Measurements from ENCODE around the gene EDDM3A. TPM values are rescaled to one million over a fixed set of nuclear protein-coding genes. Genes with fewer than 3 reads are reported as not detected.
"Not testable (repeated sequence)": the region's sequence is repeated elsewhere in the genome, so short reads cannot be mapped to it uniquely, and the experiment has no call there.

Gene EDDM3A
- total and polyA plus RNA-seq, 2 experiments from 2014 or later, result not detected

DNA sequence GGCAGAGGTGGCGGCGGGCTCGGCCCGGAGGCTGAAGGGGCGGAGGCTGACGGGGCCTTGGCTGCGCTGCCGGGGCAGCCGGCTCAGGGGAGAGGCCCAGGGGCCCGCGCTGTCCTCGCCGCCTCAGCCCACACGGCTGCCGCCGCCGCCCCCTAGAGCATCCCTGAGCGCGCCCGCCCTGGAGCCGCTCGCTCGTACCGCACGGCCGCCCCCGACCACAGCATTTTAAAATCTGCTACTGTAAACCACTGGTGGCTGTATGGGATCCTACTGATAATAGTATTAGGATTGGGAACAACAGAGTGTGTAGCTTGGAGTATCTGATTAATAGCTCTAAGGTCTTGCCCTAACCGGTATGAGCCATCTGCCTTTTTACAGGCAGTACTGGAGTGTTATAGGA lies 22.2 kb upstream of the EDDM3A start:
- in situ Hi-C loops (cut with MboI), result no loop called here
- peaks cover 8% of the 10 kb centered on the region for H3K27me3 ChIP-seq (replicated peaks; ENCODE audit: insufficient read depth)
- no peaks in the 10 kb centered on the region for H4K20me1 ChIP-seq (ENCODE audit: insufficient read depth)
- TF ChIP-seq EZH2phosphoT487 (IDR thresholded peaks at IDR 0.05; ENCODE audit: insufficient read depth, low read depth) (no peak), EZH2 (IDR thresholded peaks at IDR 0.05; ENCODE audit: insufficient read depth, poor library complexity, severe bottlenecking) (no peak)
- no peaks in the 10 kb centered on the region for H3K9me2 ChIP-seq (ENCODE audit: insufficient read depth)
- H3K9me3 ChIP-seq (ENCODE audit: low read depth), result no peaks in the 10 kb centered on the region
- 13 to 14% methylated on average over 14 to 17 of the region's 28 CpGs for WGBS, 2 experiments (ENCODE audit: low coverage in 1 of 2, low lambda C conversion rate in 2 of 2, missing lambda C conversion rate in 2 of 2)
- H2AFZ ChIP-seq, result no peak overlapping the region
- DNase-seq, result no peak
- H3K4me2 ChIP-seq (ENCODE audit: unreplicated experiment), result no peak overlapping the region
- H3K9ac ChIP-seq, result no peak overlapping the region
- no peaks in the 10 kb centered on the region for H3K4me1 ChIP-seq (ENCODE audit: insufficient read depth)
- no peak overlapping the region for H3K27ac ChIP-seq
- H3K36me3 ChIP-seq (ENCODE audit: low read depth), result no peaks in the 10 kb centered on the region
- H3F3A ChIP-seq (ENCODE audit: insufficient read depth), result no peaks in the 10 kb centered on the region
- no peak overlapping the region for H3K4me3 ChIP-seq
- H3K79me2 ChIP-seq (ENCODE audit: insufficient read depth), result no peaks in the 10 kb centered on the region

- DNase-seq; H3K36me3 ChIP-seq (ENCODE audit: low read depth); in situ Hi-C loops (cut with MboI); H3K79me2 ChIP-seq (ENCODE audit: insufficient read depth); H2AFZ ChIP-seq; H3K27ac ChIP-seq; H3K9ac ChIP-seq; H3F3A ChIP-seq (ENCODE audit: insufficient read depth); H3K9me3 ChIP-seq (ENCODE audit: low read depth); H3K4me1 ChIP-seq (ENCODE audit: insufficient read depth); H3K9me2 ChIP-seq (ENCODE audit: insufficient read depth); H4K20me1 ChIP-seq (ENCODE audit: insufficient read depth); H3K4me3 ChIP-seq; H3K27me3 ChIP-seq (replicated peaks; ENCODE audit: insufficient read depth); H3K4me2 ChIP-seq (ENCODE audit: unreplicated experiment): not testable (repeated sequence)
- 53 to 59% methylated on average over 3 of the region's 3 CpGs for WGBS, 2 experiments (ENCODE audit: low coverage in 1 of 2, low lambda C conversion rate in 2 of 2, missing lambda C conversion rate in 2 of 2)
Observed at GRCh38 chr14:20726121-20726520, 19.6 kb upstream of the EDDM3A start.

GRCh38 chr14:20726531-20726930 lies 19.2 kb upstream of the EDDM3A start:
- no peak for TF ChIP-seq EZH2 (IDR thresholded peaks at IDR 0.05; ENCODE audit: insufficient read depth, poor library complexity, severe bottlenecking)
- no peak for TF ChIP-seq EZH2phosphoT487 (IDR thresholded peaks at IDR 0.05; ENCODE audit: insufficient read depth, low read depth)
- no peak overlapping the region for H3K4me3 ChIP-seq
- in situ Hi-C loops (cut with MboI), result no loop called here
- H3K9me3 ChIP-seq (ENCODE audit: low read depth), result no peaks in the 10 kb centered on the region
- no peaks in the 10 kb centered on the region for H3K36me3 ChIP-seq (ENCODE audit: low read depth)
- peaks cover 8% of the 10 kb centered on the region for H3K27me3 ChIP-seq (replicated peaks; ENCODE audit: insufficient read depth)
- H3K79me2 ChIP-seq (ENCODE audit: insufficient read depth), result no peaks in the 10 kb centered on the region
- H2AFZ ChIP-seq, result no peak overlapping the region
- DNase-seq, result no peak
- WGBS, 2 experiments (ENCODE audit: low coverage in 1 of 2, low lambda C conversion rate in 2 of 2, missing lambda C conversion rate in 2 of 2), result 37 to 38% methylated on average over 1 of the region's 1 CpG
- H3K4me1 ChIP-seq (ENCODE audit: insufficient read depth), result no peaks in the 10 kb centered on the region
- no peaks in the 10 kb centered on the region for H3F3A ChIP-seq (ENCODE audit: insufficient read depth)
- no peak overlapping the region for H3K27ac ChIP-seq
- no peak overlapping the region for H3K9ac ChIP-seq
- no peak overlapping the region for H3K4me2 ChIP-seq (ENCODE audit: unreplicated experiment)
- H4K20me1 ChIP-seq (ENCODE audit: insufficient read depth), result no peaks in the 10 kb centered on the region
- H3K9me2 ChIP-seq (ENCODE audit: insufficient read depth), result no peaks in the 10 kb centered on the region

GRCh38 chr14:20730891-20731290 lies 14.8 kb upstream of the EDDM3A start:
- H3K9me2 ChIP-seq (ENCODE audit: insufficient read depth), result no peaks in the 10 kb centered on the region
- H3K36me3 ChIP-seq (ENCODE audit: low read depth), result no peaks in the 10 kb centered on the region
- no peak overlapping the region for H3K4me3 ChIP-seq
- in situ Hi-C loops (cut with MboI), result no loop called here
- H2AFZ ChIP-seq, result no peak overlapping the region
- no peak overlapping the region for H3K9ac ChIP-seq
- no peak for DNase-seq
- no peaks in the 10 kb centered on the region for H3K9me3 ChIP-seq (ENCODE audit: low read depth)
- WGBS, 2 experiments (ENCODE audit: low coverage in 1 of 2, low lambda C conversion rate in 2 of 2, missing lambda C conversion rate in 2 of 2), result 30 to 41% methylated on average over 6 of the region's 6 CpGs
- H3K79me2 ChIP-seq (ENCODE audit: insufficient read depth), result no peaks in the 10 kb centered on the region
- H4K20me1 ChIP-seq (ENCODE audit: insufficient read depth), result no peaks in the 10 kb centered on the region
- H3K4me2 ChIP-seq (ENCODE audit: unreplicated experiment), result no peak overlapping the region
- no peak for TF ChIP-seq EZH2 (IDR thresholded peaks at IDR 0.05; ENCODE audit: insufficient read depth, poor library complexity, severe bottlenecking)
- H3F3A ChIP-seq (ENCODE audit: insufficient read depth), result no peaks in the 10 kb centered on the region
- no peaks in the 10 kb centered on the region; the same call in 1 of the 2 replicates for H3K27me3 ChIP-seq (replicated peaks; ENCODE audit: insufficient read depth)
- H3K4me1 ChIP-seq (ENCODE audit: insufficient read depth), result no peaks in the 10 kb centered on the region
- H3K27ac ChIP-seq, result no peak overlapping the region

- Histone ChIP-seq H3F3A (ENCODE audit: insufficient read depth) (no peaks in the 10 kb centered on the region), H3K9me3 (ENCODE audit: low read depth) (no peaks in the 10 kb centered on the region), H3K9ac (no peak overlapping the region), H3K27ac (no peak overlapping the region), H3K36me3 (ENCODE audit: low read depth) (no peaks in the 10 kb centered on the region), H3K4me1 (ENCODE audit: insufficient read depth) (no peaks in the 10 kb centered on the region), H3K79me2 (ENCODE audit: insufficient read depth) (no peaks in the 10 kb centered on the region), H2AFZ (no peak overlapping the region), H3K4me3 (no peak overlapping the region), H3K27me3 (replicated peaks; ENCODE audit: insufficient read depth) (no peaks in the 10 kb centered on the region; the same call in 1 of the 2 replicates), H3K9me2 (ENCODE audit: insufficient read depth) (no peaks in the 10 kb centered on the region), H4K20me1 (ENCODE audit: insufficient read depth) (no peaks in the 10 kb centered on the region), H3K4me2 (ENCODE audit: unreplicated experiment) (no peak overlapping the region)
- DNase-seq, result no peak
- 51 to 54% methylated on average over 5 of the region's 5 CpGs for WGBS, 2 experiments (ENCODE audit: low coverage in 1 of 2, low lambda C conversion rate in 2 of 2, missing lambda C conversion rate in 2 of 2)
- in situ Hi-C loops (cut with MboI), result no loop called here
- TF ChIP-seq EZH2phosphoT487 (IDR thresholded peaks at IDR 0.05; ENCODE audit: insufficient read depth, low read depth) (no peak), EZH2 (IDR thresholded peaks at IDR 0.05; ENCODE audit: insufficient read depth, poor library complexity, severe bottlenecking) (no peak)
Observed at GRCh38 chr14:20732477-20732876, 13.2 kb upstream of the EDDM3A start.
